Heart left ventricle (tissue), 16 donors: ENCODE data around the gene PLCD1. TPM values are rescaled to one million over a fixed set of nuclear protein-coding genes. Genes with fewer than 3 reads are reported as not detected.

ENCODE experiments used
- ATAC-seq, 4 donors: fragments of 200-7000 bp; cut with Tn5 transposase; one replicate each; pipeline ENCODE4 v1.9.1; 2020 to 2022; ENCODE audit warnings: moderate library complexity in 4 of 4, mild to moderate bottlenecking in 3 of 4, moderate number of reproducible peaks in 1 of 4
- DNase-seq, 5 donors: peaks; one replicate each; pipeline ENCODE4 v3.0.0-alpha.2; 2020
- H3K27ac ChIP-seq, 12 donors: fragments of 200-600 bp; sonication (generic) in 4 of 12; one replicate each; pipeline versions ENCODE4 v1.5.0 to v1.8.0; 2016 to 2022; ENCODE audit warnings: mild to moderate bottlenecking in 2 of 12
- H3K27me3 ChIP-seq, 9 donors: fragments of 200-600 bp; sonication (generic) in 2 of 9; one replicate each; pipeline versions ENCODE4 v1.5.1 to v1.8.0; 2016 to 2022; ENCODE audit warnings: mild to moderate bottlenecking in 3 of 9
- H3K36me3 ChIP-seq, 9 donors: fragments of 200-600 bp; sonication (generic) in 2 of 9; one replicate each; pipeline versions ENCODE4 v1.5.0 to v1.8.0; 2018 to 2022; ENCODE audit warnings: mild to moderate bottlenecking in 2 of 9
- H3K4me1 ChIP-seq, 12 donors: fragments of 200-600 bp; sonication (generic) in 4 of 12; one replicate each; pipeline versions ENCODE4 v1.5.0 to v1.8.0; 2016 to 2022; ENCODE audit warnings: mild to moderate bottlenecking in 3 of 12
- H3K4me3 ChIP-seq, 12 donors: fragments of 200-600 bp; sonication (generic) in 4 of 12; one replicate each; pipeline versions ENCODE4 v1.5.0 to v1.8.0; 2017 to 2022; ENCODE audit warnings: mild to moderate bottlenecking in 9 of 12, moderate library complexity in 4 of 12
- H3K9me3 ChIP-seq, 12 donors: fragments of 200-600 bp; sonication (generic) in 4 of 12; one replicate each; pipeline versions ENCODE4 v1.5.0 to v1.8.0; 2016 to 2022; ENCODE audit warnings: mild to moderate bottlenecking in 1 of 12
- POLR2A ChIP-seq, 2 donors: fragments of 450-650 bp; IDR thresholded peaks; one replicate each; pipeline ENCODE4 v1.6.1; 2017; ENCODE audit warnings: antibody characterized with exemption in 2 of 2, mild to moderate bottlenecking in 2 of 2, moderate library complexity in 2 of 2
- WGBS, 4 donors: extraction: QIAGEN DNeasy Blood & Tissue Kit in 2 of 4; methylation state at CpG; one replicate each; pipeline versions ENCODE4 v1.1.5 to v1.1.7; 2013 to 2018; 5-methylcytosine and 5-hydroxymethylcytosine counted together
- intact Hi-C, 10 donors: fragments of 100-400 bp; cut with DNase I; formaldehyde crosslinking; loops; one replicate each; pipeline versions ENCODE4 v1.11.1 to v1.14.2; 2022
- polyA plus RNA-seq, 2 donors: library from polyadenylated mRNA; stranded (reverse); fragments of 200-250 nt; gene quantifications; one replicate each; pipeline ENCODE4 v1.2.3, GENCODE V29; 2013
- total RNA-seq, 9 donors: library from RNA; depleted of rRNA in 2 of 9; stranded (reverse); fragments of >200 nt in 2 of 9; fragmentation: NEBNext Ultra II Directional in 3 of 9; extraction: Animal tissue kit (Norgen Biotek cat#: 25700) in 3 of 9; gene quantifications; one replicate each; pipeline versions ENCODE4 v1.1.0 to v1.2.4, GENCODE V29; 2016 to 2023
- TF ChIP-seq, protein P1 (sequence below), 12 donors: fragments of 200-600 bp; sonication (generic) in 4 of 12; IDR thresholded peaks; one replicate each; pipeline versions ENCODE4 v1.5.0 to v1.8.0; 2018 to 2022; ENCODE audit warnings: antibody characterized with exemption in 12 of 12, mild to moderate bottlenecking in 5 of 12
- donor health status: ischemic (EF 13 %, LVEDD 7.1; RV severe dilation, severe dysfunction).
- donor health status: healthy with polysubstance abuse.
- donor health status: DM: no; HTN: yes; CAD: no.
- donor health status: DM: no; HTN: no; CAD: no.
- donor health status: ischemic (EF 25% LVEDD 6.9; RV normal size, moderate dysfunction).
- donor health status: ischemic (EF 25% LVEDD 5.7; RV mildly dilated, moderate dysfunction).
- donor health status: healthy.
- donor health status: DM: yes; HTN: yes; CAD: no.
- donor health status: ischemic (EF 35%, LVEDD 5.7; RV mildly dilated, moderate dysfunction).
- donor health status: nonischemic (EF 11% LVEDD 7.7; RV severe dilation, severe dysfunction).
- donor health status: DM: yes; HTN: yes; CAD: no.
- donor health status: PGD.
- donor health status: ischemic (EF 29% LVEDD 5.4; RV normal size, mild dysfunction).
- donor health status: nonischemic (EF 23%, LVEDD 6.1; RV moderate dilation, normal function).

PLCD1 gene
- total and polyA plus RNA-seq, 11 donors = 8.1 to 14.9 (median 11.6) TPM

DNA sequence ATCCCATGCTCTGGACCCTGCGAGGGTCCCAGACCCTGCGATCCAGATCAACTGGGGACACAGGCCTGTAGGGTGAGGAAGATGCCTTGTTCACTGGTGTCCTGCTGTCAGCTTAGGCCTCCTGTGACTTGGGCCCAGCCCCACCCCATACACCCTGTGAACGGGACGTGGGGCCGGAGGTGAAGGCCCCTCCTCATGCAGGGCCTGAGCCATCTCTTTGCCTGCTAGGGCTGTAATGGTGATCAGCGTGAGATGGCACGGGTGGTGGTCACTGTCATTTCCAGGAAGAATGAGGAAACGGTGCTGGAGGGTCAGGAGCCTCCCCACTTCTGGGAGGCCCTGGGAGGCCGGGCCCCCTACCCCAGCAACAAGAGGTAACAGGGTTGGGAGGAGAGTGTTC, 26.5 kb downstream of the PLCD1 start:
- Histone ChIP-seq H3K36me3 (peaks cover 0 to 42% (median 15%) of the 10 kb centered on the region in 9 donors), H3K27ac (peak overlapping the region in 6 of 12 donors; percentile 30 to 86 (median 67)), H3K4me1 (peaks cover 0 to 33% (median 19%) of the 10 kb centered on the region in 12 donors), H3K4me3 (no peak overlapping the region), H3K9me3 (no peaks in the 10 kb centered on the region), H3K27me3 (no peaks in the 10 kb centered on the region)
- TF ChIP-seq, protein P1, sequence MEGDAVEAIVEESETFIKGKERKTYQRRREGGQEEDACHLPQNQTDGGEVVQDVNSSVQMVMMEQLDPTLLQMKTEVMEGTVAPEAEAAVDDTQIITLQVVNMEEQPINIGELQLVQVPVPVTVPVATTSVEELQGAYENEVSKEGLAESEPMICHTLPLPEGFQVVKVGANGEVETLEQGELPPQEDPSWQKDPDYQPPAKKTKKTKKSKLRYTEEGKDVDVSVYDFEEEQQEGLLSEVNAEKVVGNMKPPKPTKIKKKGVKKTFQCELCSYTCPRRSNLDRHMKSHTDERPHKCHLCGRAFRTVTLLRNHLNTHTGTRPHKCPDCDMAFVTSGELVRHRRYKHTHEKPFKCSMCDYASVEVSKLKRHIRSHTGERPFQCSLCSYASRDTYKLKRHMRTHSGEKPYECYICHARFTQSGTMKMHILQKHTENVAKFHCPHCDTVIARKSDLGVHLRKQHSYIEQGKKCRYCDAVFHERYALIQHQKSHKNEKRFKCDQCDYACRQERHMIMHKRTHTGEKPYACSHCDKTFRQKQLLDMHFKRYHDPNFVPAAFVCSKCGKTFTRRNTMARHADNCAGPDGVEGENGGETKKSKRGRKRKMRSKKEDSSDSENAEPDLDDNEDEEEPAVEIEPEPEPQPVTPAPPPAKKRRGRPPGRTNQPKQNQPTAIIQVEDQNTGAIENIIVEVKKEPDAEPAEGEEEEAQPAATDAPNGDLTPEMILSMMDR (IDR thresholded peaks at IDR 0.05) = no peak
- TF ChIP-seq POLR2A (IDR thresholded peaks at IDR 0.05) = no peak
- intact Hi-C loops = loop anchor here in 3 of 10 donors (2.0 to 10.0 kb wide), 6 partner anchors 28 to 474 kb away; no protein-coding TSS in a partner anchor
- DNase-seq (peak in 2 of 5 donors; percentile 15 to 29), ATAC-seq (no peak)
- WGBS, 4 donors = 79 to 95% (median 87%) methylated on average over 8 to 9 of the region's 9 CpGs

DNA sequence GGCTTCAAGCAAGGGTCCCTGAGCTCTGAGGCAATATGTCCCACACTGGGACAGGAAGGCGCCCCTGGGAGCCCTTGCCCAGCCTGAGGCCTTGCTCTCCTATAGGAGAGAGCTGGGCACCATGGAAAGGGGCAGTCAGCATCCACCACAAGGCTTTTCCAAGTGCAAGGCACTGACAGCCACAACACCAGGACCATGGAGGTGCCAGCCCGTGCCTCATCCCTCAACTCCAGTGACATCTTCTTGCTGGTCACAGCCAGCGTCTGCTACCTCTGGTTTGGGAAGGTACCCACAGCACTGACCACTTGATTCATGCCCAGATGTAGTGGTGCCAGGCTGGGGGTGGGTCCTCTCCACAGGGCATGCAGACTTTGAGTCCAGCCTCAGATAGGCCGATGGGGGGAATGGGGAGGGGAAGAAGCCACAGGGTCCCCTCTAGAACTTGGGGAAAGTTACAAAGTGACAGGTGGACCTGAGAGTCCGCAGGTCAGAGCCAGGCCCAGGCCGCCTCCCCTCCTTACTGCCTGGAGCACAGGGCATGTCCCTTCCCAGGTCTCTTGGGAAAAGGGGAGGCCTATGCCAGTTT, 27.1 kb downstream of the PLCD1 start:
- WGBS, 4 donors = 91 to 100% (median 96%) methylated on average over 4 to 6 of the region's 6 CpGs
- peaks cover 0 to 36% (median 20%) of the 10 kb centered on the region in 12 donors for H3K4me1 ChIP-seq
- H3K9me3 ChIP-seq = no peaks in the 10 kb centered on the region
- H3K27me3 ChIP-seq = no peaks in the 10 kb centered on the region
- ATAC-seq (no peak), DNase-seq (peak in 2 of 5 donors; percentile 21)
- intact Hi-C loops = loop anchor here in 3 of 10 donors (2.0 to 10.0 kb wide), 6 partner anchors 28 to 475 kb away; no protein-coding TSS in a partner anchor
- no peak for TF ChIP-seq POLR2A (IDR thresholded peaks at IDR 0.05)
- TF ChIP-seq, protein P1 (IDR thresholded peaks at IDR 0.05) = no peak
- peak overlapping the region in 2 of 12 donors; percentile 76 to 86 for H3K27ac ChIP-seq
- peaks cover 0 to 36% (median 9%) of the 10 kb centered on the region in 9 donors for H3K36me3 ChIP-seq
- no peak overlapping the region for H3K4me3 ChIP-seq

DNA sequence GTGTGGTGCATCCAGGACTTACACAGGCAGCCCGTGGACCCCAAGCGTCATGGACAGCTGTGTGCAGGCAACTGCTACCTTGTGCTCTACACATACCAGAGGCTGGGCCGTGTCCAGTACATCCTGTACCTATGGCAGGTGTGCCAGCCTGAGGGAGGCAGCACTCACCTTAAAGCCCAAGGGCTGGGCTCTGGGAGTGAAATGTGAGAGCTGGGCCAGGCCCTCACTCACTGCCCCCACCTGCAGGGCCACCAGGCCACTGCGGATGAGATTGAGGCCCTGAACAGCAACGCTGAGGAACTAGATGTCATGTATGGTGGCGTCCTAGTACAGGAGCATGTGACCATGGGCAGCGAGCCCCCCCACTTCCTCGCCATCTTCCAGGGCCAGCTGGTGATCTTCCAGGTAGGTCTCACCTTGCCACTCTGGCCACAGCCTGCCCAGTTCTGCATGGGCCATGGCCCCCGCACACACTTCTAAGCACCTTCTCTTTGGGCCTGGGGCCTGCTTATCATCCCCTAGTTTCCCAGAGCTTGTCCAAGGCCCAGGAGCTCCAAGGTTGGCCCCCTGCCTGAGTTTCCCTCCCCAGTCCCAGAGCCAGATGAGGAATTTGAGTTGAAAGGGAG, 27.9 kb downstream of the PLCD1 start:
- DNase-seq (peak in 3 of 5 donors; percentile 10 to 32 (median 21)), ATAC-seq (no peak)
- intact Hi-C loops = loop anchor here in 3 of 10 donors (2.0 to 10.0 kb wide), 6 partner anchors 27 to 476 kb away; no protein-coding TSS in a partner anchor
- H3K36me3 ChIP-seq = peaks cover 0 to 31% (median 8%) of the 10 kb centered on the region in 9 donors
- no peaks in the 10 kb centered on the region for H3K27me3 ChIP-seq
- 90 to 100% (median 94%) methylated on average over 4 to 9 of the region's 9 CpGs for WGBS, 4 donors
- TF ChIP-seq, protein P1 (IDR thresholded peaks at IDR 0.05) = no peak
- no peak for TF ChIP-seq POLR2A (IDR thresholded peaks at IDR 0.05)
- H3K4me3 ChIP-seq = no peak overlapping the region
- H3K27ac ChIP-seq = no peak overlapping the region
- H3K9me3 ChIP-seq = no peaks in the 10 kb centered on the region
- peaks cover 0 to 38% (median 20%) of the 10 kb centered on the region in 12 donors for H3K4me1 ChIP-seq

GRCh38 chr3:38000965-38001455, 28.4 kb downstream of the PLCD1 start:
- intact Hi-C loops = loop anchor here in 3 of 10 donors (5.0 to 10.0 kb wide), 4 partner anchors 114 to 476 kb away; no protein-coding TSS in a partner anchor
- TF ChIP-seq, protein P1 (IDR thresholded peaks at IDR 0.05) = no peak
- TF ChIP-seq POLR2A (IDR thresholded peaks at IDR 0.05) = no peak
- ATAC-seq = no peak
- peak in 1 of 5 donors; percentile 21 for DNase-seq
- no peaks in the 10 kb centered on the region for H3K27me3 ChIP-seq
- H3K9me3 ChIP-seq = no peaks in the 10 kb centered on the region
- 90 to 97% (median 95%) methylated on average over 6 of the region's 6 CpGs for WGBS, 4 donors
- peaks cover 0 to 25% (median 4%) of the 10 kb centered on the region in 9 donors for H3K36me3 ChIP-seq
- no peak overlapping the region for H3K4me3 ChIP-seq
- H3K27ac ChIP-seq = no peak overlapping the region
- peaks cover 0 to 40% (median 20%) of the 10 kb centered on the region in 12 donors for H3K4me1 ChIP-seq
